ENCODE data around the gene KCNH8.

Gene KCNH8

GRCh38 chr3:19364148-19364547 is 215.8 kb downstream of the KCNH8 start:
- DNase-seq (ENCODE audit: low read depth): no peak

GRCh38 chr3:19365471-19365870 is 217.2 kb downstream of the KCNH8 start:
- no peak for DNase-seq (ENCODE audit: low read depth)

- no peak for DNase-seq (ENCODE audit: low read depth)
These were observed 236.6 kb downstream of the KCNH8 start for GRCh38 chr3:19384868-19385267.

- no peak for DNase-seq (ENCODE audit: low read depth)
These were observed 243.8 kb downstream of the KCNH8 start for GRCh38 chr3:19392150-19392549.

- DNase-seq (ENCODE audit: low read depth): no peak
These were observed 246.6 kb downstream of the KCNH8 start for GRCh38 chr3:19394946-19395345.

- no peak for DNase-seq (ENCODE audit: low read depth)
These were observed 248.4 kb downstream of the KCNH8 start for GRCh38 chr3:19396726-19397125.

- DNase-seq (ENCODE audit: low read depth): no peak
These were observed 251.0 kb downstream of the KCNH8 start for GRCh38 chr3:19399356-19399755.

GRCh38 chr3:19399836-19400235 is 251.5 kb downstream of the KCNH8 start:
- DNase-seq (ENCODE audit: low read depth): no peak

GRCh38 chr3:19420159-19420558 is 271.8 kb downstream of the KCNH8 start:
- DNase-seq (ENCODE audit: low read depth): no peak

- DNase-seq (ENCODE audit: low read depth): no peak
These were observed 277.5 kb downstream of the KCNH8 start for GRCh38 chr3:19425825-19426224.

GRCh38 chr3:19427422-19428149 is 279.3 kb downstream of the KCNH8 start:
- no peak for DNase-seq (ENCODE audit: low read depth)

- no peak for DNase-seq (ENCODE audit: low read depth)
These were observed 280.4 kb downstream of the KCNH8 start for GRCh38 chr3:19428729-19429128.

GRCh38 chr3:19432669-19433068 is 284.4 kb downstream of the KCNH8 start:
- no peak for DNase-seq (ENCODE audit: low read depth)

GRCh38 chr3:19436746-19437145 is 288.4 kb downstream of the KCNH8 start:
- DNase-seq (ENCODE audit: low read depth): no peak

GRCh38 chr3:19439944-19440343 is 291.6 kb downstream of the KCNH8 start:
- no peak for DNase-seq (ENCODE audit: low read depth)

- DNase-seq (ENCODE audit: low read depth): no peak
These were observed 297.8 kb downstream of the KCNH8 start for GRCh38 chr3:19446138-19446537.

GRCh38 chr3:19446687-19447086 is 298.4 kb downstream of the KCNH8 start:
- no peak for DNase-seq (ENCODE audit: low read depth)

GRCh38 chr3:19455546-19455945 is 307.2 kb downstream of the KCNH8 start:
- no peak for DNase-seq (ENCODE audit: low read depth)

- no peak for DNase-seq (ENCODE audit: low read depth)
These were observed 308.4 kb downstream of the KCNH8 start for GRCh38 chr3:19456738-19457137.

GRCh38 chr3:19457449-19457848 is 309.1 kb downstream of the KCNH8 start:
- no peak for DNase-seq (ENCODE audit: low read depth)

- no peak for DNase-seq (ENCODE audit: low read depth)
These were observed 319.5 kb downstream of the KCNH8 start for GRCh38 chr3:19467761-19468160.

GRCh38 chr3:19471138-19471537 is 322.8 kb downstream of the KCNH8 start:
- DNase-seq (ENCODE audit: low read depth): no peak

GRCh38 chr3:19473971-19474580 is 325.8 kb downstream of the KCNH8 start:
- DNase-seq (ENCODE audit: low read depth): no peak

GRCh38 chr3:19476281-19476680 is 328.0 kb downstream of the KCNH8 start:
- DNase-seq (ENCODE audit: low read depth): no peak
